HG02798 (cell line): ENCODE results near the gene MRPL19.

Experiments used
- ATAC-seq: cut with Tn5 transposase; IDR thresholded peaks from one replicate; pipeline ENCODE4 v1.9.1; 2021; ENCODE audit warnings: mild to moderate bottlenecking; ENCODE audit not compliant: unreplicated experiment, poor library complexity

The MRPL19 gene

GRCh38 chr2:75720525-75720924 lies 73.9 kb downstream of the MRPL19 start:
- no peak for ATAC-seq

GRCh38 chr2:75722687-75723086 lies 76.1 kb downstream of the MRPL19 start:
- ATAC-seq: no peak

- ATAC-seq: no peak
Measured at GRCh38 chr2:75728614-75729419, 82.2 kb downstream of the MRPL19 start.

GRCh38 chr2:75729861-75730260 lies 83.3 kb downstream of the MRPL19 start:
- ATAC-seq: no peak

- ATAC-seq: no peak
Measured at GRCh38 chr2:75736276-75736675, 89.7 kb downstream of the MRPL19 start.

- ATAC-seq: no peak
Measured at GRCh38 chr2:75737961-75738360, 91.4 kb downstream of the MRPL19 start.
